SKM-1 (cell line): ENCODE measurements around the gene SNF8.

ENCODE experiments used
- DNase-seq: peaks from one replicate; lab custom pipeline; 2025; ENCODE audit not compliant: unreplicated experiment; lab: John Stamatoyannopoulos, UW

Gene SNF8

GRCh38 chr17:48892940-48893645 is 51.5 kb downstream of the SNF8 start:
- DNase-seq, result no peak

GRCh38 chr17:48890086-48890485 is 54.6 kb downstream of the SNF8 start:
- DNase-seq, result no peak

- no peak for DNase-seq
These were observed 61.5 kb downstream of the SNF8 start for GRCh38 chr17:48883171-48883570.

GRCh38 chr17:48882272-48882671 is 62.4 kb downstream of the SNF8 start:
- no peak for DNase-seq
